NCI-H2029 treated with DMSO at 0.1 percent for 48 hours (cell line): ENCODE results near the gene CCDC27.
"Not testable (repeated sequence)": the region's sequence is repeated elsewhere in the genome, so short reads cannot be mapped to it uniquely, and the experiment has no call there.

Source experiments
- DNase-seq: peaks from one replicate; lab custom pipeline; 2025; lab: John Stamatoyannopoulos, UW

CCDC27 gene

GRCh38 chr1:3718764-3719163 is 33.5 kb upstream of the CCDC27 start:
- no peak for DNase-seq

- no peak for DNase-seq
Measured at GRCh38 chr1:3721955-3722465, 30.2 kb upstream of the CCDC27 start.

- no peak for DNase-seq
Measured at GRCh38 chr1:3722846-3723245, 29.4 kb upstream of the CCDC27 start.

GRCh38 chr1:3724416-3725030 is 27.7 kb upstream of the CCDC27 start:
- not testable (repeated sequence) for DNase-seq

GRCh38 chr1:3725366-3725765 is 26.9 kb upstream of the CCDC27 start:
- no peak for DNase-seq

- no peak for DNase-seq
Measured at GRCh38 chr1:3727042-3727824, 25.0 kb upstream of the CCDC27 start.

GRCh38 chr1:3727825-3728776 is 24.1 kb upstream of the CCDC27 start:
- DNase-seq: no peak

GRCh38 chr1:3729594-3730542 is 22.4 kb upstream of the CCDC27 start:
- DNase-seq: no peak

- no peak for DNase-seq
Measured at GRCh38 chr1:3730543-3731247, 21.6 kb upstream of the CCDC27 start.

GRCh38 chr1:3731583-3732433 is 20.4 kb upstream of the CCDC27 start:
- DNase-seq: no peak

GRCh38 chr1:3732434-3733093 is 19.7 kb upstream of the CCDC27 start:
- DNase-seq: no peak

GRCh38 chr1:3733094-3733882 is 19.0 kb upstream of the CCDC27 start:
- DNase-seq: no peak

- DNase-seq: no peak
Measured at GRCh38 chr1:3733883-3734589, 18.2 kb upstream of the CCDC27 start.

- no peak for DNase-seq
Measured at GRCh38 chr1:3734602-3735001, 17.6 kb upstream of the CCDC27 start.

- DNase-seq: no peak
Measured at GRCh38 chr1:3735027-3735681, 17.1 kb upstream of the CCDC27 start.

- DNase-seq: no peak
Measured at GRCh38 chr1:3735688-3736087, 16.6 kb upstream of the CCDC27 start.

- no peak for DNase-seq
Measured at GRCh38 chr1:3736131-3736561, 16.1 kb upstream of the CCDC27 start.
